Measurements from ENCODE around the gene PPM1B. TPM values are rescaled to one million over a fixed set of nuclear protein-coding genes. Genes with fewer than 3 reads are reported as not detected.

Gene PPM1B
- total RNA-seq, 2 donors from 2014 or later: 50.8 to 77.9 TPM

- Histone ChIP-seq H3K27ac (no peak overlapping the region), H3K36me3 (no peaks in the 10 kb centered on the region), H3K4me3 (no peak overlapping the region)
Measured at GRCh38 chr2:44142306-44142705, 26.4 kb upstream of the PPM1B start.

GRCh38 chr2:44143701-44144100 lies 25.0 kb upstream of the PPM1B start:
- TF ChIP-seq CTCF (IDR thresholded peaks at IDR 0.05): no peak
- Histone ChIP-seq H3K36me3 (no peaks in the 10 kb centered on the region), H3K9me3 (no peaks in the 10 kb centered on the region), H3K4me3 (no peak overlapping the region), H3K27ac (no peak overlapping the region), H3K4me1 (no peaks in the 10 kb centered on the region), H3K27me3 (no peaks in the 10 kb centered on the region), H3K9ac (ENCODE audit: low read depth in 2 of 2, low read length in 2 of 2) (no peak overlapping the region)
- DNase-seq: no peak
- intact Hi-C loops (cut with DNase I): no loop called here

More at GRCh38 chr2:44142306-44142705, 26.4 kb upstream of the PPM1B start:
- H3K27me3 ChIP-seq: no peaks in the 10 kb centered on the region
- no peak overlapping the region for H3K9ac ChIP-seq (ENCODE audit: low read depth in 2 of 2, low read length in 2 of 2)
- H3K4me1 ChIP-seq: no peaks in the 10 kb centered on the region
- intact Hi-C loops (cut with DNase I): no loop called here
- no peak for DNase-seq
- H3K9me3 ChIP-seq: no peaks in the 10 kb centered on the region
- TF ChIP-seq CTCF (IDR thresholded peaks at IDR 0.05): no peak

GRCh38 chr2:44148999-44149398 lies 19.7 kb upstream of the PPM1B start:
- H3K27ac ChIP-seq: no peak overlapping the region
- no peak for DNase-seq
- H3K9me3 ChIP-seq: no peaks in the 10 kb centered on the region
- intact Hi-C loops (cut with DNase I): no loop called here
- no peaks in the 10 kb centered on the region for H3K27me3 ChIP-seq
- no peak overlapping the region for H3K9ac ChIP-seq (ENCODE audit: low read depth in 2 of 2, low read length in 2 of 2)
- no peaks in the 10 kb centered on the region for H3K4me1 ChIP-seq
- no peaks in the 10 kb centered on the region for H3K36me3 ChIP-seq
- no peak for TF ChIP-seq CTCF (IDR thresholded peaks at IDR 0.05)
- H3K4me3 ChIP-seq: no peak overlapping the region

GRCh38 chr2:44150473-44150872 lies 18.2 kb upstream of the PPM1B start:
- H3K9ac ChIP-seq (ENCODE audit: low read depth in 2 of 2, low read length in 2 of 2): no peak overlapping the region
- DNase-seq: no peak
- TF ChIP-seq CTCF (IDR thresholded peaks at IDR 0.05): no peak
- H3K27me3 ChIP-seq: no peaks in the 10 kb centered on the region
- no peaks in the 10 kb centered on the region for H3K9me3 ChIP-seq
- intact Hi-C loops (cut with DNase I): no loop called here
- no peaks in the 10 kb centered on the region for H3K4me1 ChIP-seq
- H3K27ac ChIP-seq: no peak overlapping the region
- no peaks in the 10 kb centered on the region for H3K36me3 ChIP-seq
- no peak overlapping the region for H3K4me3 ChIP-seq

GRCh38 chr2:44152865-44153669 lies 15.6 kb upstream of the PPM1B start:
- intact Hi-C loops (cut with DNase I): no loop called here
- H3K27me3 ChIP-seq: no peaks in the 10 kb centered on the region
- no peaks in the 10 kb centered on the region for H3K4me1 ChIP-seq
- H3K9ac ChIP-seq (ENCODE audit: low read depth in 2 of 2, low read length in 2 of 2): no peak overlapping the region
- H3K4me3 ChIP-seq: no peak overlapping the region
- H3K36me3 ChIP-seq: no peaks in the 10 kb centered on the region
- no peaks in the 10 kb centered on the region for H3K9me3 ChIP-seq
- TF ChIP-seq CTCF (IDR thresholded peaks at IDR 0.05): no peak
- H3K27ac ChIP-seq: no peak overlapping the region
- DNase-seq: no peak
